Mesothelial cell of epicardium (in vitro differentiated cells): Measurements from ENCODE around the gene CDK6. TPM values are rescaled to one million over a fixed set of nuclear protein-coding genes. Genes with fewer than 3 reads are reported as not detected.

Source experiments
- DNase-seq, 2 experiments: peaks; one replicate each; pipeline ENCODE4 v3.0.0; 2021; ENCODE audit warnings: low spot score in 2 of 2; ENCODE audit not compliant: unreplicated experiment in 2 of 2
- H3K27ac Mint-ChIP-seq: 2 replicates; pipeline ENCODE4 v1.8.0; 2021; ENCODE audit warnings: mixed read lengths
- H3K27me3 Mint-ChIP-seq: 2 replicates; pipeline ENCODE4 v1.8.0; 2021; ENCODE audit warnings: low read depth, mixed read lengths
- H3K36me3 Mint-ChIP-seq: 2 replicates; pipeline ENCODE4 v1.8.0; 2021; ENCODE audit warnings: mixed read lengths
- H3K4me1 Mint-ChIP-seq: 2 replicates; pipeline ENCODE4 v1.8.0; 2021; ENCODE audit warnings: mixed read lengths
- H3K4me3 Mint-ChIP-seq: 2 replicates; pipeline ENCODE4 v1.8.0; 2021; ENCODE audit warnings: mild to moderate bottlenecking, moderate library complexity, mixed read lengths
- H3K9me3 Mint-ChIP-seq: 2 replicates; pipeline ENCODE4 v1.8.0; 2021; ENCODE audit warnings: mixed read lengths
- CTCF ChIP-seq: fragments of 200-600 bp; sonication (generic); IDR thresholded peaks from one replicate; pipeline ENCODE4 v1.5.0; 2021; ENCODE audit warnings: antibody characterized with exemption; ENCODE audit not compliant: unreplicated experiment
- total RNA-seq: library from RNA; stranded (reverse); gene quantifications from 3 replicates; pipeline ENCODE4 v1.2.1, GENCODE V29; 2021

Gene CDK6
- total RNA-seq, 1 donor from 2014 or later: 138 TPM

GRCh38 chr7:92634205-92634604 lies 202.2 kb downstream of the CDK6 start:
- H3K4me3 Mint-ChIP-seq: no peak overlapping the region
- no peak for TF ChIP-seq CTCF
- DNase-seq: no peak
- peaks cover 2% of the 10 kb centered on the region for H3K36me3 Mint-ChIP-seq
- H3K4me1 Mint-ChIP-seq: peaks cover 32% of the 10 kb centered on the region
- H3K27me3 Mint-ChIP-seq: no peaks in the 10 kb centered on the region
- H3K9me3 Mint-ChIP-seq: peaks cover 8% of the 10 kb centered on the region
- no peak overlapping the region for H3K27ac Mint-ChIP-seq

- no peak for DNase-seq
- peaks cover 32% of the 10 kb centered on the region for H3K4me1 Mint-ChIP-seq
- no peak overlapping the region for H3K4me3 Mint-ChIP-seq
- H3K27me3 Mint-ChIP-seq: no peaks in the 10 kb centered on the region
- TF ChIP-seq CTCF: no peak
- H3K36me3 Mint-ChIP-seq: peaks cover 11% of the 10 kb centered on the region
- H3K9me3 Mint-ChIP-seq: peaks cover 16% of the 10 kb centered on the region
- peak overlapping the region; percentile 73 for H3K27ac Mint-ChIP-seq
These were observed 203.0 kb downstream of the CDK6 start for GRCh38 chr7:92633211-92633906.

- no peak for TF ChIP-seq CTCF
- H3K4me1 Mint-ChIP-seq: peaks cover 32% of the 10 kb centered on the region
- DNase-seq: no peak
- H3K27me3 Mint-ChIP-seq: no peaks in the 10 kb centered on the region
- peak overlapping the region; percentile 73 for H3K27ac Mint-ChIP-seq
- peaks cover 16% of the 10 kb centered on the region for H3K36me3 Mint-ChIP-seq
- peaks cover 20% of the 10 kb centered on the region for H3K9me3 Mint-ChIP-seq
- no peak overlapping the region for H3K4me3 Mint-ChIP-seq
These were observed 203.6 kb downstream of the CDK6 start for GRCh38 chr7:92632791-92633190.

GRCh38 chr7:92631850-92632487 lies 204.4 kb downstream of the CDK6 start:
- DNase-seq: no peak
- peaks cover 24% of the 10 kb centered on the region for H3K36me3 Mint-ChIP-seq
- peaks cover 32% of the 10 kb centered on the region for H3K4me1 Mint-ChIP-seq
- H3K27ac Mint-ChIP-seq: no peak overlapping the region
- no peak overlapping the region for H3K4me3 Mint-ChIP-seq
- no peak for TF ChIP-seq CTCF
- no peaks in the 10 kb centered on the region for H3K27me3 Mint-ChIP-seq
- H3K9me3 Mint-ChIP-seq: peaks cover 20% of the 10 kb centered on the region

GRCh38 chr7:92631067-92631849 lies 205.1 kb downstream of the CDK6 start:
- peaks cover 20% of the 10 kb centered on the region for H3K9me3 Mint-ChIP-seq
- H3K27ac Mint-ChIP-seq: no peak overlapping the region
- DNase-seq: no peak
- no peak for TF ChIP-seq CTCF
- no peak overlapping the region for H3K4me3 Mint-ChIP-seq
- no peaks in the 10 kb centered on the region for H3K27me3 Mint-ChIP-seq
- peaks cover 35% of the 10 kb centered on the region for H3K4me1 Mint-ChIP-seq
- peaks cover 29% of the 10 kb centered on the region for H3K36me3 Mint-ChIP-seq
